C4-2B (cell line): ENCODE results near the gene ZFYVE9.

Source experiments
- ZFX ChIP-seq: fragments of 450-650 bp; IDR thresholded peaks from 2 replicates; pipeline ENCODE4 v1.6.1; 2017
- TF ChIP-seq, protein P1 (sequence below): fragments of 450-650 bp; conservative IDR thresholded peaks from 2 replicates; pipeline ENCODE4 v1.5.1; 2017; ENCODE audit warnings: mild to moderate bottlenecking

DNA sequence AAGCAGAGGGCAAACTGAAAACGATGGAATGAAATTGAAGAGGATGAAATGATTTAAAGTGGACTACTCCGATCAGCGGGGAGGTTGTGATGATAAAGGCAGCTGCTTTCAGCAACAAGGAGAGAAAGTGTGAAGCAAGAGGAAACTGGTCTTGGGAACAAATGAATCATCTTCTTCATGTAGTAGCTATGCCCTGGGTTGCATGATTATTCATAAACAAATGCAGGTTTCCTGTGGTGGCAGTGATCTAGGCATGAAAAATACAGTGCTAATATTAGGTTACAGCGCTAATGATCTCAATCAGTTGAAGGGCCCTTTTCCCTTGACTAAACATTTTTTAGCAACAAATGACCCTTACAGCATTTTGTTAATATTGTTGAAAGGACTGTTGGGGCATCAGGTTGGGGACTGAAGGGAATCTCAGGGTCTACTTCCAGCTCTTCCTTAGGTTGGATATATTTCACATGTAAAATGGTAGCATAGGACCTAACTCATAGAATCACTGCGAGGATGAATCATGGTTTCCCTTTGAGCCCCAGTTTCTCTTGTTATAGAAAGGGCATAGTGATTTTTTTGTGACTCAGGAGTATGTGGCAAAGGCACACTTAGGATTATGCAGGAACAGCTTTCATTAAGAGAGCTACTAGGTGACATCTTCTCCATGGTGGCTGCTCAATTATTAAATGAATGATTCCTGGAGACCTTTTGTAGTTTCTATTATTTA lies 1.9 kb upstream of the ZFYVE9 start:
- TF ChIP-seq, protein P1, sequence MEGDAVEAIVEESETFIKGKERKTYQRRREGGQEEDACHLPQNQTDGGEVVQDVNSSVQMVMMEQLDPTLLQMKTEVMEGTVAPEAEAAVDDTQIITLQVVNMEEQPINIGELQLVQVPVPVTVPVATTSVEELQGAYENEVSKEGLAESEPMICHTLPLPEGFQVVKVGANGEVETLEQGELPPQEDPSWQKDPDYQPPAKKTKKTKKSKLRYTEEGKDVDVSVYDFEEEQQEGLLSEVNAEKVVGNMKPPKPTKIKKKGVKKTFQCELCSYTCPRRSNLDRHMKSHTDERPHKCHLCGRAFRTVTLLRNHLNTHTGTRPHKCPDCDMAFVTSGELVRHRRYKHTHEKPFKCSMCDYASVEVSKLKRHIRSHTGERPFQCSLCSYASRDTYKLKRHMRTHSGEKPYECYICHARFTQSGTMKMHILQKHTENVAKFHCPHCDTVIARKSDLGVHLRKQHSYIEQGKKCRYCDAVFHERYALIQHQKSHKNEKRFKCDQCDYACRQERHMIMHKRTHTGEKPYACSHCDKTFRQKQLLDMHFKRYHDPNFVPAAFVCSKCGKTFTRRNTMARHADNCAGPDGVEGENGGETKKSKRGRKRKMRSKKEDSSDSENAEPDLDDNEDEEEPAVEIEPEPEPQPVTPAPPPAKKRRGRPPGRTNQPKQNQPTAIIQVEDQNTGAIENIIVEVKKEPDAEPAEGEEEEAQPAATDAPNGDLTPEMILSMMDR = no peak
- no peak for TF ChIP-seq ZFX
